IPS DF 19.7 (cell line): ENCODE results near the gene IMPG1.

Experiments
- DNase-seq: peaks from one replicate; pipeline ENCODE4 v3.0.0-alpha.2; 2013; ENCODE audit warnings: low read depth, low spot score

IMPG1 gene

GRCh38 chr6:76072562-76072961, at the start of gene IMPG1:
TSS of gene IMPG1 (minus strand) at chr6:76072662. CDS start at chr6:76072488, 174 bp downstream.
- DNase-seq = no peak

- DNase-seq = peak; percentile 82
These were observed 47.8 kb upstream of the IMPG1 start for GRCh38 chr6:76120302-76120701.

- no peak for DNase-seq
These were observed 819 bp upstream of the IMPG1 start for GRCh38 chr6:76073281-76073680.

DNA sequence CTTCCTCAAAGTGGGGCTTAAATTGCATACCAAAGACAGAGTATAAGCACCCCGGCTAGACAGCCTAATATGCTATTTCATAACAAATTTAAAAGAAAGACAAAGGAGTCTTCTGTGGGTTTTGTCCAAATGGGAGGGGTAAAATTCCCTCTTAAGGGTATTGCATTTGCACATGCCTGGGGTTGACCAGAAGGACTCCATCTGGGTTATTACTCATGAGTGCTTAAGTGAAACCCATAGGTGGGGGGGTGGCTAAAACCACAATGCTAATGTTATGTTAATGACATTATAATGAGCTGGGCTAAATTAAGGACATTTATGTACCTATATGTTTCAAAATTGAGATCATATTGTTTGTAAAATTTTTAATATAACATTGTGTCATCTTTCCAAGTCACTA, 15.0 kb downstream of the IMPG1 start:
- DNase-seq = no peak

- DNase-seq = no peak
These were observed 20.1 kb downstream of the IMPG1 start for GRCh38 chr6:76052314-76052713.

GRCh38 chr6:76043690-76044089, 28.8 kb downstream of the IMPG1 start:
- DNase-seq = no peak

- DNase-seq = no peak
These were observed 36.7 kb downstream of the IMPG1 start for GRCh38 chr6:76035713-76036112.

DNA sequence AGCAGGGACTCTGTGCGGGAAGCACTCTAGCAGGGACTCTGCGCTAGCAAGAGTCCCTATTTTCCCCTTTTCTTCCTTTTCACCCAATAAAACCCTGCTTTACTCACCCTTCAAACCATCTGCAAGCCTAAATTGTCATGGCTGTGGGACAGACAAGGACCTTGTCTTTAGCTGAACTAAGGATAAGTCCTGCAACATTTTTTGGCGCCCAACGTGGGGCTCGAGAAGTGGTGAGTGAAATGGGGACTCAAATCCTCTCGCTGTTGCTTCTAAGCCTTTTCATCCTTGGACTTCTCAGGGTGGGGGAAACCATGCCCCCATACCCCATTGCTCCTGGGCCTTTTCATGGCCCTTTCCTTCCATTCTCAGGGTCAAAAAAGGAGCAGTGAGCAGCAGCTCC, 46.4 kb downstream of the IMPG1 start:
- peak; percentile 3 for DNase-seq

- no peak for DNase-seq
These were observed 57.6 kb downstream of the IMPG1 start for GRCh38 chr6:76014626-76015530.

GRCh38 chr6:76004202-76004601, 68.3 kb downstream of the IMPG1 start:
- no peak for DNase-seq

GRCh38 chr6:76003686-76004085, 68.8 kb downstream of the IMPG1 start:
- DNase-seq = no peak

- DNase-seq = no peak
These were observed 69.3 kb downstream of the IMPG1 start for GRCh38 chr6:76003113-76003512.

- DNase-seq = no peak
These were observed 71.8 kb downstream of the IMPG1 start for GRCh38 chr6:76000629-76001028.

GRCh38 chr6:75997696-75998095, 74.8 kb downstream of the IMPG1 start:
- DNase-seq = no peak

GRCh38 chr6:75993236-75994162, 79.0 kb downstream of the IMPG1 start:
- DNase-seq = no peak

GRCh38 chr6:75991941-75992340, 80.5 kb downstream of the IMPG1 start:
- DNase-seq = no peak

DNA sequence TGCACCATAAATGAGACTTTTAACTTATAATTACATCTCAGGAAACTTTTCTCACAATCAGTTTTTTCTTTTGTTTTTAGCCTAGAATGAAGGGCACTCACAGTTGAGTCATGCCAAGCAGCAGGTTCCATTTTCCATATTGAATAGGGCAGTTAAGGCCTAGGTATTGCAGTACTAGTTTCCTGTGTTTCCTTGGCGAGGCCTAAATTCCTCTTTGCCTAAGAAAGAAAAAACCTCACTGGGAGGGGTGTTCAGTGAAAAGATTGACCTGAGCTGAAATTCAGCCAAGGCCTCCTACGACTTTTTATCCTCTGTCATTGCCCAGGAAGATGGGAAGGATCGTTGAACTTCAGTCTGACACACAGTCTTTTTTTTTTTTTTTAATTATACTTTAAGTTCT, 85.5 kb downstream of the IMPG1 start:
- peak; percentile 54 for DNase-seq

DNA sequence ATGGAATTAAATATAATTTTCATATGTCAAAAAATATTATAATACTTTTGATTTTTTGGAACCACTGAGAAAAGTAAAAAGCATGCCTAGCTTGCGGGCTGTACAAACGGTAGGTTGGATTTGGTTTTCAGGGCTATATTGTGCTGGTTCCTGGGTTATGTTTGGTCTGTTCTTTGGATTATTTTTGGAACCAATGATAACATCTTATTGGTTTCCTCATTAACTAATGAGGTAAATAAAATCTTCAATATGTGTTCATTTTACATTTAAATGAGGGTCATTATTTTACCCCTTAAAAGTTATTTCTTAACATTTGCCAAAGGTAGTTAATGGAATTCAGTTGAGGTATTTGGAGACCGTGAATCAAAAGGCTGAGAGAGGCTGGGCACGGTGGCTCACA, 96.6 kb downstream of the IMPG1 start:
- DNase-seq = no peak

- DNase-seq = no peak
These were observed 102.4 kb downstream of the IMPG1 start for GRCh38 chr6:75970093-75970492.

GRCh38 chr6:75968143-75968542, 104.3 kb downstream of the IMPG1 start:
- DNase-seq = no peak

DNA sequence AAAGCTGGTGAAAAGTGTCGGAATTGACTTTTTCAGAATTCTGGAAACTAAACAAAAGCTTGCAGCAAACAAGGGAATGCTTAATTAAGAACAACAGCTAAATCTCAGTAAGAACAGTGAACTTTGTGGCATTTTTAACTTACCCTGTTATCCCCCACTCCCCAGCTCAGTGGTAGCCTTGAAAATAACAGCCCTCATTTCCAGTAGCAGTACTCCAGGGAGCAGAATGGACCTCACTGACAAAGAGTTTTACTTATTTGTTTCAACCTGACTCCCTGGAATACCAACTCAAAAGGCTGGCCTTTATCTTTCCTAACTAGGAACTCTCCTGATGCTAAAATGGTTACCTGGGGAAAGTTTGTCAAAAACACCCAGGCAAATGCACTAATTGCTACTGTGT, 108.9 kb downstream of the IMPG1 start:
- no peak for DNase-seq

- no peak for DNase-seq
These were observed 120.3 kb downstream of the IMPG1 start for GRCh38 chr6:75952128-75952527.
